ENCODE measurements around the gene ETV6.

The ETV6 gene

DNA sequence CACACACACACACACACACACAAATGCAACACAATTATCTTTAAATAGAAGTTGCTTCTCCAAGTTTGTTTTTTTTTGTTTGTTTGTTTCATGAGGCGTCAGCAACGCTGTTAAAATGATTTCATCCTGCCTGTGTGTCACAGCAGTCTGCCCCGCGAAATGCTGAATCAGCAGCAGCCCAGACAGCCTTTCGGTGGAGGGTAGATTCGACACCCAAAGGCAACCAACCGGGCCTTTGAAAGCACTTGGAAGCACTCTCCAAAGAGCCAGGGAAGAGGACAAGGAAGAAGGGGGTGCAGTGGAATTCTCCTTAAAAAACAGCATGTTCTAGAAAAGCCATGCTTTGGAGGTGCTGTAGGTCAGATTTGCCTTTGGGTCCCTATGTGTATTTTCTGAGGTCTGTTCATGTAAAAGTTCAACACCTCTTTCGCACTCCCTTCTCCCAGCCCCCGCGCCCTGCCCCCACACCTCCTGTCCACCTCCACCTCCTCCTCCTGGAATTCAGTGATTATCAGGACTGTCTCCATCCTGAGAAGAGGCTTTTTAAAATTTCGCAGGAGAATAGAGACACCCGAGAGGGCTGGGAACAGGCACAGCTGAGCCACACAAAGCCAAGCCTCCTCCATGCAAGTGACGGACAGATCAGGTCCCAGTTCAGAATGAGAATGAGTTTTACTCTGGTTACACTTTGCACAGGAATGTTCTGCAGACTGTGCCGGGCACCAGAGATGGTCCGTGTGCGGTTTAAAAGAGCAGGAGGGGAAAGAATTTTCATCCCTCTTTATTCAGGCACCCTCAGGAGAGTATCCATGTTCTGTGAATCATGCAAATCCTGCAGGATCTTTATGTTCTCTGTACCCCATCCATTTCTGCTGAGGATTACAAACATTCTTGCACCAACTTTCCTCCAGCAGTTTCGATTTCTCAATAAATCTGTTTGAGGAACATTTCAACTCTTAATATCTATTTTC is 177.9 kb downstream of the ETV6 start:
- no peak for DNase-seq (ENCODE audit: low read depth)

DNA sequence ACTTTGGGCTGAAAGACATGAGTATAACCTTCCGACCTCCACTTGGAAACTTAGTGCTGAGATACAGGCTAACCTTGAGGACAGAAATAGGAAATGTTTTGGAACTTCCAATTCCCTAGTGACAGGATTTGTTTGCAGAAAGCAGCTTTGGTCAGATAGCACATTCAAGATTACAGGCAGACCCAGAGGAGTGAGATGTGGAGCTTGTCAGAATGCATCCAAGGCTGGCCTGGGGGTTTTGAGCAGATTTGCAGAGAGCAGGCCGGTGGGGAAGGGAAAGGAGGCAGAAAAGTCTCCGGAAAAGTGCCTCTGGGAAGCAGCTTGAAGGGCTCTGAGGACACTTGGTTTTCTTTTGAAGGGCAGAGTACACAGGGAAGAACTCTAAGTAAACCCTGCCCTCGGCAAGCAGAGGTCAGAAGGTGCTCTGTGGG is 180.3 kb downstream of the ETV6 start:
- DNase-seq (ENCODE audit: low read depth): no peak

DNA sequence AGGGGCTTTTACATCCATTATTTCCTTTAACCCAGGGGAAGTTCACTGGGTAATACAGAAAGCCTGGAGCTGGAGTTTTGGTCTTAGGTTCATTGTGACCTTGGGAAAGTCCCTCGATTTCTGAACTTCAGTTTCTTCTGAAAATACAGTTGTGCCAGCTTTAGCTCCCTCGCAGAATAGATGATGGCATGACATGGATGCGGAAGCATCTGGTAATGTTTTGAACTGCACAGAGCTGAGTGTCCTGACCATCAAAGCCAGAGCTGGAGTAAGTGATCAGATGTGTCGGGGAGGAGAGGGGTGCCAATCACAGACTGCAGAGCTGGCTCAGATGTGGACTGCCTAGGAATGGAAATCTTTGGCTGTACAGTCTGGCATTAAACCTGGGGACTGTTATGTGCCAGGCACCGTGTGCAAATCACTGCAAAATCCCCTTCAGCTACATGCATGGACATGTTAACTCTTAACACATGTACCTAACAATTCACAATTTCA is 180.9 kb downstream of the ETV6 start:
- no peak for DNase-seq (ENCODE audit: low read depth)

DNA sequence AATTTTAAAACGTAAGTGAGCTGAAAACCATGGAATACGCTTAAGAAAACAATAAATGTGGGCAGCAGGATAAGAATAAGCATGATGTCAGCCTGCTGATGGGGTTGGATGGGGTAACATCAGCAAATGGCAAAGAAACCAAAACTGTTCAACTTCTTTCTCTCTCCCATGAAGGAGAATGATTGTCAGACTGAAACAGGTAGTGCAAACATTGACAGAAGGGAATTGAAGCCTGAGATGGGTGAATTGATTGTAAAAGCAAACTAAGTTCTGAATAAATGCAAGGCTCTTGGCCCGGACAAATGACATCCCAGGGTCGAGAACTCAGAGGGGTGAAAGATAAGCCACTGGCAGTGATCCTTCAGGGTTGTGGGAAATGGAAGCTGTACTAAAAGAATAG is 182.6 kb downstream of the ETV6 start:
- no peak for DNase-seq (ENCODE audit: low read depth)

DNA sequence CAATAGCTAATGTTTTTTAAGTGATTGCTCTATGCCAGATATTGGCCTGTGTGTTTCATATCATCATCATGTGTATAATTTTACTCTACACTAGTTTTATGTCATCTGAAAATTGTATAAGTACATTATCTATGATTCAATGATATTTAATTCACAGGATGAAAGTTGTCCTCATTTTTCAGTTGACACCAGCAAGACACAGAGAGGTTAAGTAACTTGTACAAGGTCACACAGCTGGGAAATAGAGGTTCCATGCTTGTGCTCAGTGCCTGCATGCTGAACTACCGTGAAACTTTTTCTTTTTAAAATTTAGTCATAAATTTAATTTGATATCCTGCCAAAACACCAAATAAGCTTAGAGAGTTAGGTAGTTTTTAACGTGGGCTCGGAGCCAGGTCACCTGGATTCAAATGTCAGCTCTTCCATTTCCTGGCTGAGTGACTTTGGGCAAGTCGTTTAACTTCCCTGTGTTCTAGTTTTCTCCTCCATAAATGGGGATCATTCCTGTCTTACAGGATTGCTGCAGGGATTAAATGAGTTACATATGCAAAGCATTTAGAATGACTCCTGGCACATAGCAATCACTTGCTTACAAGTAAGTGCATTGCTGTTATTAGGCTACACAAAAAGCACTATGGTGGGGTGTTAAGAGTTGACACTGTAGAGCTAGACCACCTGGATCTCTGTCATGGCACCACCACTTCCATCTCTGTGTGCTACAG is 183.9 kb downstream of the ETV6 start:
- DNase-seq (ENCODE audit: low read depth): no peak

DNA sequence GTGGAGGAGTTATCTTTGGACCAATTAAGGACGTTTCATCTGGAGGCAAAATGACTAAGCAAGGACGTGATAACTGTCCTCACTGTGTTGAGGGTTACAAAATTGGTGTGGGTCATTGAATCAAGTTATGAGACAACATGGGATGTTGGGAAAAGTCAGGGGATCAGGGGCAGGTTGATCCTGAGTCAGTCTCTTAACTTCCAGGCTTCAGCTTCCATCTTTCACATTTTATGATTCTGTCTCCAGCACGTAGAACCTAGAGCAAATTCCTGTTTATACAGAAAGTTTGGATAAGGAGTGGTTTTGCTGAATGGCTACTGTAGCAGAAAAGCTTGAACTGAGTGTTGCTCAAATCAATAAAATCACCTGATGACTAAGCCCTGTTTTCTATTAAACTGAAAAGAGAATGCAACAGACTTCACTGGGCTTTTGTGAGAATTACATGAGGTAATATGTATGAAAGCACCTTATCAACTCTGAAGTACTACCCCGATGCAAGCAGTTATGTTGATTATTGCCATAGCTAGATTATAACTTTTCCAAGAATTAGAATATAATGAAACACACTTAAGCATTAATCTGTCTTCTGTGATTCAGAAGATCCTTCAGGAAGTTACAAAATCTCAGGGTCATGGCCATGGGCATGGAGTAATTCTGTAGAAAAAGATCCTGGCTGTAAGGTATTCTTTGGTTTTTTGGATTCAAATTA is 184.8 kb downstream of the ETV6 start:
- DNase-seq (ENCODE audit: low read depth): no peak

DNA sequence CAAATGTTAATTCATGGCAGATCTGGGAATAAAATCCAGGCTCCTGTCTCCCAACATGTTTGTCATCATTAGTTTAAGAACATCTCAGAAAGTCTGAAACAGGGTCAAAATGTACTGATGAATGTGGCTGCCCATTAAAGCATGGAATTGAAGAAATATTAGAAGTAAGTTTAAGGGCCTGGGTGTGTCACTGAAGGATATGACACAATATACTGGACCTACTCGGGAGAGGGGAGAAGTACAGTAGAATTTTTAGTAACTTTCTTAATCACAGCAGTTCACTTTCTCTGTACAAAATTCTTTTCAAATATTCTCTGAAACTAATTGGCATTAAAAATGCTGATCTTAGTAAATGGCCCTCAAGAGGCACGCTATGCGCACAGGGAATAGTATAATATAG is 185.5 kb downstream of the ETV6 start:
- DNase-seq (ENCODE audit: low read depth): no peak

DNA sequence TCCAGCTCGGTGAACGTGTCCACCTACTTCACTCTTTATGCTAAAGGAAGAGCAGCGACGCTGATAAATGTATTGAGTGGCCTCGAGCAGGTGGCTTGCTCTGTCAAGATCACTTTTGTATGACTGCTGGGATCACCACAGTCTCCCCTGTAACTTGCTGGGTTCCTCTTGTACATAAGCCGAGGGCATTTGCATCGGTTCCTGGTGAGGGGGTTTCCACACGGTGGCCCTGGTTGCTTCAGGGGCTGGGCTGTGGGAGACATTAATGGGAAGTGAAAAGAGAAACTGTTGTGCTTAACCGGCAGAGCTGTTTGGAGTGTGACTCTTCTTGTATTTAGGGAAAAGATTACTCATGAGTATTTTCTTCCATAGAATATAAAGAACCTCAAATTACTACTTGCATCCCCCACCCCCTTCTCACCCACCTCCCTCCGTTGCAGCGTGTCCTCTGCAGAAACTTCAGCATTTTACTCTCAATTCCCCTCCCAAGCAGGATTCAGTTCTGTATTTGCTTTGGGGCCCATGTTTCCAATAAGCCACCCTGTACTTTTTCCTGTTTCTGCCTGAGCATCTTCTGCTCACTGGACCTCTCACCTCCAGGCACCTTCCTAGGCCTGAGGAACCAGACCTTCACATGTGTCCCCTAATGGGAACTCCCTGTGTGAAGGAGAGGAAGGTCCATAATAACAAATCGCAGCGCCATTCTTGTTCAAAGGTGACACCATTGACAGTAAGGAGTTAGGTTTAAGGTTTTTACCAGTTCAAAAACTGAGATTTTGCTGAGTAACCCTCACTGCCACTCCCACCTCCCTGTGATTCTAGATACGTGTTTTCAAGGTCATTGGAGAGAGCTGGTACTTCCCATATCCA is 187.0 kb downstream of the ETV6 start:
- no peak for DNase-seq (ENCODE audit: low read depth)

DNA sequence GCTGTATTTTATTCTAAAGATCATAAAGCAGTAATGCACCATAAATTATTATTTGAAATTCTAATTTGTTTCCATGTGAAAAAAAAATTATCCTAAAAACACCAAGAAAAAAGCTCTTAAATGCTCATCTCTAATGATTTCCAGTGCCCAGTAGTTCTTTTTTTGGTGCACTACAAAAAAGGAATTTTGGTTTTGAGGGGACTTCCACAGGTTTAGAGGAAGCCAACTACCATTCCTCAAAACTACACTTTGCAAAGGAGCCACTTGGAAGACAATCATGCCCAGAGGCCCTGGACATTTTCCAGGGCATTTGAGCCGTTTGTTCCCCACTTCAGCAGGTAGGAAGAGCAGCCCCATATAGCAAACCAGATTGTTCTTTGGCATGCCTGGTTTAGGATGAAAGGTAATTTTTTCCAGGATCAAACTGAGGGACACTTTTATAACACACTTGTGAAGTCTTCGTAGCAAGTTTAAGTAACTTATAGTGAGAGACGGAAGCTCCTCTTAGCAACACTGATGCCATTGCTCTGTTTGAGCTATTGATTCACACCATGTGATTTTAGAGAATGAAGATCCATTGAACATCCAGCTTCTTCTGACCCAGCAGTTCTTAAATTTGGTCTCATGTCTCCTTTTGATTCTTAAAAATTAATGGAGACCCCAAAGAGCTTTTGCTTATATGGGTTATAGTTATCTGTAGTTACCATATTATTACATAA is 187.9 kb downstream of the ETV6 start:
- DNase-seq (ENCODE audit: low read depth): no peak

DNA sequence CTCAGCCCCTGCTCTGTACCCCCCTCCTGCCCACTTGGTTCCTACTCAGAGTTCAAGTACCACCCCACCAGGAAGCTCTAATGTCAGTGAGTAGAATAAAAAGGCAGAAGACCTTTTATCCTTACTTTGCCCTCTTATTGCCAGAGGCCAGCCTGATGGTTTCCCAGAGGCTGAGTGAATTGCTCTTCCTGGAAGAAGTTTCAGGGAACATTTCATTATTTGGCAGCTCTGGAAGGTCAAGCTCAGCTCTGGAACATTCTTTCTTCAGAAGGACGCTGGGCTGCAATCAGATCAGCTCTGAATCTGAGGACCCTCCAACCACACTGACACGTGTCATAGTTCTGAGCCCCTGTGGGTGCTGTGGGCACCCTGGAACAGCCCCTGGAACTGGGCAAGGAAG is 188.9 kb downstream of the ETV6 start:
- DNase-seq (ENCODE audit: low read depth): no peak

DNA sequence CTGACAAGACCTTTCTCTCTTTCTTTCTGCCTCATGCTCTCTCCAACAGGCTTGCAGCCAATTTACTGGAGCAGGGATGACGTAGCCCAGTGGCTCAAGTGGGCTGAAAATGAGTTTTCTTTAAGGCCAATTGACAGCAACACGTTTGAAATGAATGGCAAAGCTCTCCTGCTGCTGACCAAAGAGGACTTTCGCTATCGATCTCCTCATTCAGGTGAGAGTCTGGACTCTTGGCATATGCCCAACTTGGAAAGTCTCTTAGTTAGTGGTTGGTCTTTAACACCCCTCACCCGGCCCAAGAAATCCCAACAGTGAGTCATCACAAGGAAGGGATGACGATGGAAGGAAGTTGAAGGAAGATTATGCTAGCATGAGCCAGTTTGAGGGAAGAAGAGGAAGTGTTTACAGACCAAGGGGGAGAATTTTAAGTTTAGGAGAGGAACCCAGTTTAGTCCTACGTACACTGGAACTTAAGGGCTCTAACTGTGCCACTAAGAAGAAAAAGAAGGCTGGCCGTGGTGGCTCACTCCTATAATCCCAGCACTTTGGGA is 189.7 kb downstream of the ETV6 start:
- no peak for DNase-seq (ENCODE audit: low read depth)

DNA sequence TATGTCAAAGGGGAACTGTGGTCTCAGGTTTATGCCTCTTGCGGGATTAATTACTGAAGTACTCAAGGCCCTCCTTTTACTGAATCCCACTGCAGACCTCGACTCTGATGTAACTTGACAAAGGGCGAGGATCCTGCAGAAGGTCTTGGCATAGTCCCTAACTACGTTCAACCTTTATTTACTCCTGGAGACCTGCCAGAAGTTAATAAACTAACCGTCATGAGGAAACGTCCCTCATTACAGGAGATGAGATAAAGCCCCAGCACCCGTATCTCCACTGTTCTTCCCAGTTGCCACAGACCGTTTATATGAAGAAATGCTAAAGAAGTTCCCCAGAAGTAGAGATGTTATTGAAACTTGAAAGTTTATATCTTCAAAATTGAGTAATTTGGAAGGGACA is 190.9 kb downstream of the ETV6 start:
- no peak for DNase-seq (ENCODE audit: low read depth)

DNA sequence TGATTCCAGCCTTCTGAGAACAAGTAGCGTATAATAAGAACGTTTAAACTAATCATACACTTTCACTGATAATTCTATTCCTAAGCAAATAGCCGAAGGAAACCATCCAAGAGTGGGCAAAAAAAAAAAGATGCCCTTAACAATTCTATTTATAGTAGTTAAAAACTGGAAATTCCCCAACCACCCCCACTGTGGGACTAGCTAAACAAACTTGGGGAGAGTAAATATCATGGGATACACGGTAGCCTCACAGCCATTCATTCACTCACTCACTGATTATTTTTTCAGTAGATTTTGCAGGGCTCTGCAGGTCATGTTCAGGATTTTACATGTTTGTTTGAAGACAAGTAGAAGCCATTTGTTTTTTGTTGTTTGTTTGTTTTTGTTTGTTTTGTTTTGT is 197.0 kb downstream of the ETV6 start:
- no peak for DNase-seq (ENCODE audit: low read depth)

DNA sequence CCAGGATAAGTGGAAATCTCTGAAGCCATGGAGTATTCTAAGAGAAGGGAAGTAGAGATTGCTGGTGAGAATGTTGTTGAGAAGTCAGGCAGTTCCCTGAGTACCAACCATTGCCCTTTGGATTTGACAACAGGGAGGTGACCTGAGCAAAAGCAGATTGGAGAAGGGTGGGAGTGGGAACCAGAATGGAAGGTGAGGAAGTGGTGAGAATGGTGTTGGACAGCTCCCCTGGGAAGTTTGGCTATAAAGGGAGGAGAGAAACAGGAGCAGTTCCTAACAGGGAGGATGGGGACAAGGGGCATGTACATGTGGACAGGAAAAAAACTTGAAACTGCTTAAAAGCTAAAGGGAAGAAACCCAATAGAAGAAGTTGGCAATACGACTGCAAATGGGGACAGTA is 198.1 kb downstream of the ETV6 start:
- no peak for DNase-seq (ENCODE audit: low read depth)

DNA sequence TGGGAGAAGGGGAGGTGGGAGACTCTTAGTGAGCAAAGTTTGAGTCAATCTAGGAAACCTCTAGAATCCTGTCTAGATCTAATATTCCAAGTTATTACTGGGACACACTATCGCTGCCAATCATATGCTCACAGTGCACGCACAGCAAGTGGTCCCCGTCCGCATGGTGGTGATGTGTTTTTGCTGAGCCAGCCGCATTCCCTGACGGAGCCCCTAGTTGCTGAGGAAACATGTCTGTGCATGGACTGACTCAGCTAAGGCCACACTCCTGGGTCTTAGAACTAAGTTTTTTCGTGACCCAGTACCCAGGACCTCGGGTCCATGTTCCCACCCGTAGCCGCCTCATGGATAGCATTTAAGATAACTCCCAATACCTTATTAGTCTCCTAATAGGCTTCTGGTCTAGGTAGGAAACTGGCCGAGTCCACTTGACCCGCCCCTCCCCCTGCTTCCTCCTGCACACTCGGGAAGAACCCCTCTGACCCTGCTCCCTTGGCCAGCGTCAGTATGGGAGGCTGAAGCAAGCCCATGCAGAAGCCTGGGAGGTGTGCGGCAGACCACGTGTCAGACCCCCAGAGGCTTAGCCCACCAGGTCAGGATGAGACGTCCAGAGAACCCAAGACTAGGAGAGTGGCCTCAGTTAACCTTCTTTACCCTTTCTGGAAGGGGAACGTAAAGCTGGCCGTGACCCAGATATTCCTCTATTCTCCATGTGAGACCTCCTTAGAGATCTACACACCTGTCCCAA is 200.5 kb downstream of the ETV6 start:
- no peak for DNase-seq (ENCODE audit: low read depth)

DNA sequence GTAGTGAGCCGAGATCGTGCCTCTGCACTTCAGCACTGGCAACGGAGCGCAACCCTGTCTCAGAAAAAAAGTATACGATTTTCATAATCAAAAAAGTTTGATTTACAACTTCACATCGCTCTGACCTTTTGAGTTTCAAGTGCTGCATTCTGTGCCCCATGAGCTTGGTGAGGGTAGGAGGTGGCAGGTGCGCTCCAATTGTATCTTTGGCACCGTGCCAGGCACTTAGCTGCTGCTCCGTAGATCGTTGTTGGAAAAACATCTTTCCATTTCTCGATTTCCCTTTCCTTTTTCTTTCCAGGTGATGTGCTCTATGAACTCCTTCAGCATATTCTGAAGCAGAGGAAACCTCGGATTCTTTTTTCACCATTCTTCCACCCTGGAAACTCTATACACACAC is 203.7 kb downstream of the ETV6 start:
- DNase-seq (ENCODE audit: low read depth): no peak

DNA sequence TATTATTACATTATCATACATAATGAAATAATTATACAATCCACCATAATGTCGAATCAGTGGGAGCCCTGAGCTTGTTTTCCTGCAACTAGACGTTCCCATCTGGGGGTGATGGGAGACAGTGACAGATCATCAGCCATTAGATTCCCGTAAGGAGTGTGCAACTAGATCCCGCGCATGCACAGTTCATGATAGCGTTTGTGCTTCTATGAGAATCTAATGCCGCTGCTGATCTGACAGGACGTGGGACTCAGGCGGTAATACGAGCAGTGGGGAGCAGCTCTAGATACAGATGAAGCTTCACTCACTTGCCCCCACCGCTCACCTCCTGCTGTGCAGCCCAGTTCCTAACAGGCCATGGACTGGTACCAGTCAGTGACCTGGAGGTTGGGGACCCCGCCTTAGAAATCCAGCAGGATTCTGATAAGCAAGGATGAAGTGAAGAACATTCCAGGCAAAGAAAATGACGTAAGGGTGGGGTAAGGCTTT is 204.6 kb downstream of the ETV6 start:
- DNase-seq (ENCODE audit: low read depth): no peak

DNA sequence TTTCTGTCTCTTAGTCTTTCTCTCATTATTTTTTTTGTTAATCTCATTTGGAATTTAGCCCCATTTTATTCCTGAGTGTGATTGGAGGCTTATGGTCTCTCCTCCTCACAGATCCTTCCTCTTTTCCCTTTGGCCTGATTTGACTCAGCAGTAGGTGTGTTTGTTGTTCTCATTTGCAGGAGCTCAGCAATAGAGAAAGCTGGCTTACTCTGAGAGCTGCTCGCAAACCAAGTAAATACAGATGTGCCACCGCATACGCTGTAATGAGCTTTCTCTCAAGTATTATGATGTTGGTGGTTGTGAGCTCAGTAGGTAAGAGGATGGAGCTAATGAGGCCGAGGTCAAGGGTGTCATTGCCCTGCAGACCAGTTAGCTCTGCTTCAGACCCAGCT is 206.5 kb downstream of the ETV6 start:
- DNase-seq (ENCODE audit: low read depth): no peak

DNA sequence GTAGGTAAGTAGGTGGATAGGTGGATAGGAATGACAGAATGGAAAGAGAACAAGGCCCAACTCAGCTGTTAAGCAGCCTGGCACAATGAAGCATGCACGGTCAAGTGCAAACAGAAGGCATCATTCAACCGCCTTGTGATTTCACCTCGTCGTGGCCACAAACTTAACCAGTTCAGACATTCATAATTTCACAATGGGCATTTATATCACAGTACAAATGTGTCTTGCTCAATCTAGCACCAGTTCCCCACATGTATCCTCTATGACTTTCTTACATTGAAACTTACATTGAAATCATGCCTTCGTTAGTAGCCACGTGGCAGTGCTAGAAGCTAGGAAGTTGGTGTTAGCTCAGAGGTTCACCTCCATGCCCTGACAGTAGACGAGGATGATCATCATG is 207.5 kb downstream of the ETV6 start:
- no peak for DNase-seq (ENCODE audit: low read depth)
